Muscle layer of colon (tissue), 2 donors: ENCODE measurements around the gene SNORC.

Experiments
- H3K27ac ChIP-seq: one replicate; pipeline ENCODE4 v1.7.0; 2013; ENCODE audit warnings: low read depth, mild to moderate bottlenecking, low read length, moderate library complexity
- H3K27me3 ChIP-seq, 2 donors: one replicate each; pipeline ENCODE4 v1.7.0; 2013; ENCODE audit warnings: low read length in 2 of 2, mild to moderate bottlenecking in 2 of 2; ENCODE audit not compliant: insufficient read depth in 2 of 2, control insufficient read depth in 1 of 2
- H3K36me3 ChIP-seq: one replicate; pipeline ENCODE4 v1.7.0; 2013; ENCODE audit warnings: mild to moderate bottlenecking, low read length; ENCODE audit not compliant: insufficient read depth
- H3K4me1 ChIP-seq: one replicate; pipeline ENCODE4 v1.7.0; 2013; ENCODE audit warnings: mild to moderate bottlenecking, low read length; ENCODE audit not compliant: insufficient read depth
- H3K4me3 ChIP-seq, 2 donors: one replicate each; pipeline ENCODE4 v1.7.0; 2013; ENCODE audit warnings: low read length in 2 of 2, low read depth in 1 of 2, mild to moderate bottlenecking in 1 of 2, moderate library complexity in 1 of 2
- H3K9ac ChIP-seq: one replicate; pipeline ENCODE4 v1.7.0; 2013; ENCODE audit warnings: low read length
- H3K9me3 ChIP-seq: one replicate; pipeline ENCODE4 v1.7.0; 2013; ENCODE audit warnings: mild to moderate bottlenecking, low read length
- donor health status: abdominal sarcoma.
- donor health status: Adenocarcinoma of cecum.

The SNORC gene

GRCh38 chr2:232920760-232921159, 50.7 kb downstream of the SNORC start:
- H3K36me3 ChIP-seq: no peaks in the 10 kb centered on the region
- H3K27me3 ChIP-seq: peaks cover 4 to 14% of the 10 kb centered on the region in 2 donors
- H3K9me3 ChIP-seq: peaks cover 5% of the 10 kb centered on the region
- no peaks in the 10 kb centered on the region for H3K4me1 ChIP-seq
- H3K4me3 ChIP-seq: no peak overlapping the region
- no peak overlapping the region for H3K27ac ChIP-seq
- no peak overlapping the region for H3K9ac ChIP-seq

GRCh38 chr2:232924433-232924832, 54.4 kb downstream of the SNORC start:
- Histone ChIP-seq H3K4me1 (no peaks in the 10 kb centered on the region), H3K9ac (no peak overlapping the region), H3K4me3 (no peak overlapping the region), H3K27ac (no peak overlapping the region), H3K36me3 (no peaks in the 10 kb centered on the region), H3K27me3 (peaks cover 9 to 40% of the 10 kb centered on the region in 2 donors), H3K9me3 (peaks cover 5% of the 10 kb centered on the region)

GRCh38 chr2:232925153-232925820, 55.2 kb downstream of the SNORC start:
- Histone ChIP-seq H3K9me3 (peaks cover 5% of the 10 kb centered on the region), H3K4me3 (no peak overlapping the region), H3K27ac (no peak overlapping the region), H3K9ac (no peak overlapping the region), H3K36me3 (no peaks in the 10 kb centered on the region), H3K4me1 (no peaks in the 10 kb centered on the region), H3K27me3 (peaks cover 9 to 35% of the 10 kb centered on the region in 2 donors)

- Histone ChIP-seq H3K9me3 (peaks cover 5% of the 10 kb centered on the region), H3K9ac (no peak overlapping the region), H3K27ac (no peak overlapping the region), H3K4me1 (no peaks in the 10 kb centered on the region), H3K36me3 (no peaks in the 10 kb centered on the region), H3K4me3 (no peak overlapping the region), H3K27me3 (peaks cover 9 to 35% of the 10 kb centered on the region in 2 donors)
Measured at GRCh38 chr2:232925821-232926156, 55.7 kb downstream of the SNORC start.

GRCh38 chr2:232926431-232926939, 56.4 kb downstream of the SNORC start:
- Histone ChIP-seq H3K4me1 (no peaks in the 10 kb centered on the region), H3K27me3 (peaks cover 9 to 35% of the 10 kb centered on the region in 2 donors), H3K27ac (no peak overlapping the region), H3K9ac (no peak overlapping the region), H3K9me3 (peaks cover 5% of the 10 kb centered on the region), H3K36me3 (no peaks in the 10 kb centered on the region), H3K4me3 (no peak overlapping the region)

- H3K9me3 ChIP-seq: peaks cover 5% of the 10 kb centered on the region
- H3K9ac ChIP-seq: no peak overlapping the region
- peaks cover 9 to 35% of the 10 kb centered on the region in 2 donors for H3K27me3 ChIP-seq
- H3K27ac ChIP-seq: no peak overlapping the region
- H3K4me1 ChIP-seq: no peaks in the 10 kb centered on the region
- no peak overlapping the region for H3K4me3 ChIP-seq
- no peaks in the 10 kb centered on the region for H3K36me3 ChIP-seq
Measured at GRCh38 chr2:232927032-232927792, 57.1 kb downstream of the SNORC start.

- Histone ChIP-seq H3K9ac (no peak overlapping the region), H3K27me3 (peaks cover 9 to 35% of the 10 kb centered on the region in 2 donors), H3K9me3 (peaks cover 5% of the 10 kb centered on the region), H3K27ac (no peak overlapping the region), H3K36me3 (no peaks in the 10 kb centered on the region), H3K4me1 (no peaks in the 10 kb centered on the region), H3K4me3 (no peak overlapping the region)
Measured at GRCh38 chr2:232927793-232928550, 57.9 kb downstream of the SNORC start.
